K562 (cell line): ENCODE measurements around the gene IRAK4. TPM values are rescaled to one million over a fixed set of nuclear protein-coding genes. Genes with fewer than 3 reads are reported as not detected.

Experiments used
- ATAC-seq: fragments of 200-7000 bp; cut with Tn5 transposase; 3 replicates; pipeline ENCODE4 v1.9.1; 2020; ENCODE audit warnings: moderate library complexity
- BruUV-seq: library from RNA; stranded (reverse); fragments of 400-500 nt; replicated peaks from 2 replicates; lab custom pipeline; 2021; lab: Mats Ljungman, UMichigan
- CTCF ChIA-PET: fragments of 300-600 bp; formaldehyde crosslinking; extraction: SDS; loops from one replicate; lab custom pipeline; 2021; ENCODE audit warnings: low intra/inter-chr PET ratio; lab: Yijun Ruan, JAX
- POLR2A ChIA-PET: fragments of 300-600, 350-650 bp; sonication (Branson Sonifier 250); formaldehyde crosslinking; extraction: SDS; loops from one replicate; lab custom pipeline; 2021; ENCODE audit warnings: antibody characterized with exemption, inconsistent platforms; lab: Yijun Ruan, JAX
- DNase-seq, 4 experiments: peaks; one replicate each; pipeline versions ENCODE4 v3.0.0 to v3.0.0-alpha.2; 2011 to 2018; ENCODE audit warnings: low spot score in 3 of 4, mixed read lengths in 3 of 4; ENCODE audit errors: extremely low read depth in 1 of 4
- FAIRE-seq: peaks from 2 replicates; lab custom pipeline; 2011; peaks lifted over from hg19 to GRCh38; lab: Jason Lieb, UNC
- H2AFZ ChIP-seq: 2 replicates; pipeline ENCODE4 v1.6.0; 2011; ENCODE audit warnings: low read depth, low read length, control low read depth, inconsistent platforms
- H3K27ac ChIP-seq: fragments of 200-600 bp; 3 replicates; pipeline ENCODE4 v1.8.0; 2011; ENCODE audit warnings: low read depth, mild to moderate bottlenecking, control low read depth, inconsistent platforms, low read length, moderate library complexity, mixed read lengths; ENCODE audit errors: extremely low read depth
- H3K27me3 ChIP-seq, 2 experiments: fragments of 300-600 bp in 1 of 2; 2 replicates in 1 of 2; 3 replicates in 1 of 2; pipeline versions ENCODE4 v1.6.0 to v1.8.0; 2011; ENCODE audit warnings: inconsistent platforms in 2 of 2, low read length in 2 of 2, mild to moderate bottlenecking in 1 of 2, mixed read lengths in 1 of 2, moderate library complexity in 1 of 2; ENCODE audit not compliant: control insufficient read depth in 2 of 2, insufficient read depth in 2 of 2
- H3K36me3 ChIP-seq: fragments of 300-600 bp; 3 replicates; pipeline ENCODE4 v1.8.0; 2011; ENCODE audit warnings: mild to moderate bottlenecking, low read length, inconsistent platforms; ENCODE audit not compliant: control insufficient read depth, insufficient read depth
- H3K4me1 ChIP-seq, 2 experiments: fragments of 200-600 bp in 1 of 2; replicated peaks in 1 of 2; 2 replicates in 1 of 2; 3 replicates in 1 of 2; pipeline versions ENCODE4 v1.5.1 to v1.8.0; 2011; ENCODE audit warnings: inconsistent platforms in 2 of 2, low read length in 2 of 2, mild to moderate bottlenecking in 1 of 2, mixed read lengths in 1 of 2, moderate library complexity in 1 of 2; ENCODE audit not compliant: control insufficient read depth in 2 of 2, insufficient read depth in 2 of 2
- H3K4me2 ChIP-seq: 2 replicates; pipeline ENCODE4 v1.6.1; 2011; ENCODE audit warnings: low read length, control low read depth, inconsistent platforms, mixed read lengths; ENCODE audit not compliant: insufficient read depth
- H3K4me3 ChIP-seq: fragments of 200-600 bp; sonication (generic), shearing (Covaris generic); 2 replicates; pipeline ENCODE4 v1.5.1; 2016; ENCODE audit warnings: control low read depth, inconsistent platforms
- H3K79me2 ChIP-seq: fragments of 200-600 bp; 3 replicates; pipeline ENCODE4 v1.8.0; 2011; ENCODE audit warnings: low read length, inconsistent platforms; ENCODE audit not compliant: control insufficient read depth, insufficient read depth
- H3K9ac ChIP-seq, 2 experiments: 2 replicates each; pipeline versions ENCODE4 v1.6.0 to v1.6.1; 2011; ENCODE audit warnings: low read depth in 2 of 2, low read length in 2 of 2, control low read depth in 1 of 2, inconsistent platforms in 1 of 2, mild to moderate bottlenecking in 1 of 2, mixed read lengths in 1 of 2; ENCODE audit not compliant: insufficient read depth in 1 of 2
- H3K9me1 ChIP-seq: one replicate; pipeline ENCODE4 v1.6.0; 2011; ENCODE audit warnings: inconsistent platforms, mild to moderate bottlenecking, low read length, moderate library complexity; ENCODE audit not compliant: control insufficient read depth, insufficient read depth
- H3K9me3 ChIP-seq: replicated peaks from 2 replicates; pipeline ENCODE4 v1.5.1; 2011; ENCODE audit warnings: low read depth, low read length, inconsistent platforms; ENCODE audit not compliant: control insufficient read depth, insufficient read depth
- H4K20me1 ChIP-seq: replicated peaks from 2 replicates; pipeline ENCODE4 v1.6.1; 2011; ENCODE audit warnings: low read length, inconsistent platforms, mixed read lengths; ENCODE audit not compliant: control insufficient read depth, insufficient read depth
- ARHGAP35 ChIP-seq: fragments of 450-650 bp; IDR thresholded peaks from 2 replicates; pipeline ENCODE4 v1.6.1; 2018; ENCODE audit not compliant: partially characterized antibody
- EGR1 ChIP-seq: fragments of 450-650 bp; conservative IDR thresholded peaks from 2 replicates; pipeline ENCODE4 v1.6.1; 2017; ENCODE audit warnings: mild to moderate bottlenecking
- FOXA3 ChIP-seq, 2 experiments: fragments of 450-650 bp in 1 of 2; sonication (generic) in 1 of 2; formaldehyde crosslinking; IDR thresholded peaks in 1 of 2; conservative IDR thresholded peaks in 1 of 2; 2 replicates each; pipeline versions ENCODE4 v1.4.0 to v1.8.0; 2020 to 2022; ENCODE audit warnings: mild to moderate bottlenecking in 2 of 2, missing genetic modification reagents in 1 of 2
- NEUROD1 ChIP-seq: fragments of 150-350 bp; IDR thresholded peaks from 2 replicates; pipeline ENCODE4 v1.6.1; 2014; ENCODE audit warnings: borderline replicate concordance, low read length, low read depth; ENCODE audit not compliant: partially characterized antibody
- SMARCA5 ChIP-seq: fragments of 450-650 bp; IDR thresholded peaks from 2 replicates; pipeline ENCODE4 v1.6.1; 2016
- TSHZ1 ChIP-seq: fragments of 250-450 bp; sonication (Bioruptor Pico); IDR thresholded peaks from 2 replicates; pipeline ENCODE4 v1.4.0; 2020; ENCODE audit warnings: mild to moderate bottlenecking, moderate library complexity
- ZBTB40 ChIP-seq, 2 experiments: fragments of 450-650 bp in 1 of 2; sonication (generic) in 1 of 2; formaldehyde crosslinking in 1 of 2; IDR thresholded peaks; 2 replicates each; pipeline versions ENCODE4 v1.7.1 to v1.9.0; 2016 to 2022; ENCODE audit warnings: inconsistent platforms in 1 of 2, mild to moderate bottlenecking in 1 of 2, missing genetic modification reagents in 1 of 2
- ZNF165 ChIP-seq: fragments of 250-450 bp; sonication (Bioruptor Pico); IDR thresholded peaks from 2 replicates; pipeline ENCODE4 v1.4.0; 2020; ENCODE audit warnings: borderline replicate concordance
- WGBS: fragments of 100-300 bp; shearing (Covaris generic); methylation state at CpG from one replicate; pipeline ENCODE4 v1.1.6; 2016; ENCODE audit warnings: low coverage, mixed read lengths; ENCODE audit not compliant: insufficient coverage; ENCODE audit errors: missing lambda C conversion rate; 5-methylcytosine and 5-hydroxymethylcytosine counted together
- in situ Hi-C: fragments of 300-500 bp; cut with MboI; formaldehyde crosslinking; loops from 4 replicates; pipeline ENCODE4 v1.15.0; 2018; ENCODE audit warnings: inconsistent platforms, mixed read lengths
- intact Hi-C: fragments of 100-400 bp; cut with micrococcal nuclease; formaldehyde crosslinking; loops from 2 replicates; pipeline ENCODE4 v1.14.2; 2022
- polyA plus RNA-seq, 8 experiments: library from polyadenylated mRNA; depleted of rRNA in 4 of 8; stranded (reverse) in 5 of 8; unstranded in 3 of 8; fragments of >200 nt; fragmentation: Nextera tagmentation in 2 of 8; fragmentation: Illumina TruSeq in 1 of 8; extraction: Ambion mirVana in 2 of 8; extraction: Trizol in 1 of 8; gene quantifications; 2 replicates each; pipeline versions ENCODE4 v1.2.1 to v1.2.3, GENCODE V29; 2011 to 2014; ENCODE audit warnings: inconsistent platforms in 1 of 8, missing spikeins in 1 of 8
- total RNA-seq, 7 experiments: library from RNA; depleted of rRNA in 6 of 7; stranded (reverse); fragments of >200 nt in 6 of 7; fragmentation: Illumina TruSeq in 2 of 7; extraction: Trizol in 2 of 7; gene quantifications; 2 replicates each; pipeline versions ENCODE4 v1.2.1 to v1.2.3, GENCODE V29; 2011 to 2021; ENCODE audit warnings: low replicate concordance in 1 of 7

IRAK4 gene
- total and polyA plus RNA-seq, 9 of the 15 experiments (the other 6 are each of a cell fraction or from before 2014, with no cell fraction given) = 10.8 to 34.5 (median 16.0) TPM

- TF ChIP-seq NEUROD1 = no peak
- 0 out of 4 replicates have a peak, but pooled peaks of 1 of the 2 experiments have one; percentile 20 for TF ChIP-seq FOXA3 (CRISPR knock-in tag; conservative IDR thresholded peaks at IDR 0.05 in 1 of 2, IDR thresholded peaks at IDR 0.05 in 1 of 2)
- TF ChIP-seq ZNF165 (CRISPR knock-in tag) = no peak
- TF ChIP-seq ZBTB40 (IDR thresholded peaks at IDR 0.05) = peak; percentile 22; the same call in 1 of the 2 replicates
- no peak for TF ChIP-seq ZBTB40 (CRISPR knock-in tag; IDR thresholded peaks at IDR 0.05)
- no peak for TF ChIP-seq TSHZ1
- 0 out of 2 replicates have a peak, but pooled peaks have one; percentile 21 for TF ChIP-seq EGR1
- TF ChIP-seq ARHGAP35 = peak; percentile 22
- TF ChIP-seq SMARCA5 = peak; percentile 35; the same call in 1 of the 2 replicates
- TF ChIP-seq, all 486 proteins: peak for 5
- Histone ChIP-seq H3K9me3 (no peaks in the 10 kb centered on the region), H3K4me1 (peaks cover 0 to 14% of the 10 kb centered on the region in 2 experiments; a peak in 3 of 5 replicates), H3K4me3 (peak overlapping the region; percentile 62), H3K27ac (peak overlapping the region; percentile 67; the same call in 1 of the 3 replicates), H3K9me1 (no peaks in the 10 kb centered on the region), H2AFZ (peak overlapping the region; percentile 84), H4K20me1 (no peaks in the 10 kb centered on the region), H3K79me2 (no peaks in the 10 kb centered on the region), H3K27me3 (peaks cover 0 to 3% of the 10 kb centered on the region in 2 experiments; a peak in 4 of 5 replicates), H3K36me3 (no peaks in the 10 kb centered on the region), H3K9ac (peak overlapping the region; percentile 75 to 93), H3K4me2 (peak overlapping the region; percentile 69)
- FAIRE-seq (no peak), ATAC-seq (peak; percentile 26; the same call in 2 of the 3 replicates), DNase-seq (no peak)
- intact Hi-C loops = no loop called here
- 57% methylated on average over 6 of the region's 6 CpGs for WGBS
- in situ Hi-C loops = no loop called here
- ChIA-PET CTCF (no interaction called here), POLR2A (interaction anchor here (0.9 to 2.1 kb wide), 4 partner anchors 8 to 1114 kb away, joined by 3 to 8 read pairs (median 4); no protein-coding TSS in a partner anchor)
- BruUV-seq = no TSS peak
These were observed 76.5 kb downstream of the IRAK4 start for GRCh38 chr12:43835264-43835655.
